Measurements from ENCODE around the gene MYOZ2.

GRCh38 chr4:119138046-119138445 lies 2.4 kb downstream of the MYOZ2 start:
- TF ChIP-seq CTCF (IDR thresholded peaks at IDR 0.05; ENCODE audit: low read depth, low read length), result no peak
- TF ChIP-seq POLR2A (IDR thresholded peaks at IDR 0.05; ENCODE audit: extremely low read depth, insufficient read length), result no peak
